Measurements from ENCODE around the gene ALDH1L2.

The ALDH1L2 gene

DNA sequence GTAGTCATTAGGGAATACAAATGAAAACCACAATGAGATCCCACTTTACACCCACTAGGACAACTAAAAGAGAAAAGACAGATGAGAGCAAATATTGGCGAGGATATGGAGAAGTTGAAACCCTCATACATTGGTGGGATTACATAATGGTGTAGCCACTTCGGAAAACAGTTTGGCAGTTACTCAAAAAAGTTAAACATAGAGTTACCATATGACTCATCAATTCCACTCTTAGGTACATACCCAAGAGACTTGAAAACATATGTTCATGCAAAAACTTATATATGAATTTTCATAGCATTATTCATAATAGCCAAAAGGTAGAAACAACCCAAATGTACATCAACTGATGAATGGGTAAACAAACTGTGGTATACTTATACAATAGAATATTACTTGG lies 27.1 kb downstream of the ALDH1L2 start:
- peaks cover 0 to 40% (median 0%) of the 10 kb centered on the region in 11 experiments; a peak in 2 of 22 replicates for H3K36me3 ChIP-seq
- H3K27ac ChIP-seq: no peak overlapping the region
- no peak for TF ChIP-seq Cebpa-rat (IDR thresholded peaks at IDR 0.05)
- no peak overlapping the region for H3K9ac ChIP-seq
- no peak overlapping the region for H3K4me3 ChIP-seq
- H3K4me1 ChIP-seq: peaks cover 0 to 4% (median 0%) of the 10 kb centered on the region in 10 experiments; a peak in 2 of 20 replicates
- H3K9me3 ChIP-seq (replicated peaks in 1 of 11): peaks cover 28 to 36% (median 33%) of the 10 kb centered on the region in 11 experiments
- H3K4me2 ChIP-seq: no peak overlapping the region
- H3K27me3 ChIP-seq: no peaks in the 10 kb centered on the region
- H4K20me1 ChIP-seq: no peaks in the 10 kb centered on the region

DNA sequence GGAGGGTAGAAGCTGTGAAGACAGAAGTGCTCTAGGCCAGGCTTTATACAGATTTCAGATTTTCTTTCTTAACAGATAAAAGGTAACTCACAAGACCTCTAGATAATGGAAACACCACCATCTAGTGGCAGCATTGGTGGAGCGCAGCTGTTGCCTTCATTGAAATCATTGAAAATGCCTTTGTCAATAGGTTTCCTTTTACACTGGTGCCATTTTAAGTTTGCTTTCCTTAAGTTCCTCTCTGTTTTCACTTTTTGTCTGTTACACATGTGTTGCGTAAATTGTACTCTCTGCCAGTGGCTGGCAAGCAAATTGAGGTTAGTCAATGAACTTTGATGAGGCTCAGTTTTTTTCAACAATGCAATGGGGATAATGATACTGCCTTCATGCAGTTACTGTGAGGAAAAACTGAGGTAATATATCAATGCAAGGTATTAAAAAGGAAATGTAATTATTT lies 31.1 kb downstream of the ALDH1L2 start:
- Histone ChIP-seq H3K27ac (no peak overlapping the region), H3K9me3 (replicated peaks in 1 of 11) (peaks cover 28 to 40% (median 33%) of the 10 kb centered on the region in 11 experiments), H3K4me3 (no peak overlapping the region), H4K20me1 (no peaks in the 10 kb centered on the region), H3K27me3 (no peaks in the 10 kb centered on the region), H3K36me3 (peaks cover 0 to 52% (median 0%) of the 10 kb centered on the region in 11 experiments; a peak in 2 of 22 replicates), H3K4me2 (peak overlapping the region in 1 of 11 experiments; percentile 42; a peak in 1 of 22 replicates), H3K4me1 (peaks cover 0 to 4% (median 0%) of the 10 kb centered on the region in 10 experiments; a peak in 2 of 20 replicates), H3K9ac (no peak overlapping the region)
- TF ChIP-seq Cebpa-rat (IDR thresholded peaks at IDR 0.05): no peak

GRCh38 chr12:105051981-105052380 lies 32.3 kb downstream of the ALDH1L2 start:
- H3K36me3 ChIP-seq: peaks cover 0 to 52% (median 0%) of the 10 kb centered on the region in 11 experiments; a peak in 3 of 22 replicates

GRCh38 chr12:105048315-105048714 lies 35.9 kb downstream of the ALDH1L2 start:
- Histone ChIP-seq H4K20me1 (no peaks in the 10 kb centered on the region), H3K27me3 (no peaks in the 10 kb centered on the region), H3K9me3 (replicated peaks in 1 of 11) (peaks cover 0 to 13% (median 0%) of the 10 kb centered on the region in 11 experiments; a peak in 7 of 22 replicates), H3K36me3 (peaks cover 0 to 36% (median 0%) of the 10 kb centered on the region in 11 experiments; a peak in 3 of 22 replicates), H3K9ac (no peak overlapping the region), H3K4me2 (no peak overlapping the region), H3K4me1 (peaks cover 0 to 2% (median 0%) of the 10 kb centered on the region in 10 experiments; a peak in 2 of 20 replicates), H3K4me3 (no peak overlapping the region), H3K27ac (no peak overlapping the region)
- no peak for TF ChIP-seq Cebpa-rat (IDR thresholded peaks at IDR 0.05)

More at GRCh38 chr12:105051981-105052380, 32.3 kb downstream of the ALDH1L2 start:
- H3K4me1 ChIP-seq: peaks cover 0 to 4% (median 0%) of the 10 kb centered on the region in 10 experiments; a peak in 2 of 20 replicates
- H3K9me3 ChIP-seq (replicated peaks in 1 of 11): peaks cover 23 to 36% (median 25%) of the 10 kb centered on the region in 11 experiments
- H3K4me2 ChIP-seq: no peak overlapping the region
- H4K20me1 ChIP-seq: no peaks in the 10 kb centered on the region
- no peaks in the 10 kb centered on the region for H3K27me3 ChIP-seq
- H3K9ac ChIP-seq: no peak overlapping the region
- no peak for TF ChIP-seq Cebpa-rat (IDR thresholded peaks at IDR 0.05)
- H3K27ac ChIP-seq: no peak overlapping the region
- H3K4me3 ChIP-seq: no peak overlapping the region

GRCh38 chr12:105047308-105047707 lies 37.0 kb downstream of the ALDH1L2 start:
- no peaks in the 10 kb centered on the region for H3K27me3 ChIP-seq
- peaks cover 0 to 36% (median 0%) of the 10 kb centered on the region in 11 experiments; a peak in 3 of 22 replicates for H3K36me3 ChIP-seq
- peaks cover 0 to 13% (median 0%) of the 10 kb centered on the region in 11 experiments; a peak in 7 of 22 replicates for H3K9me3 ChIP-seq (replicated peaks in 1 of 11)
- H3K27ac ChIP-seq: no peak overlapping the region
- H3K9ac ChIP-seq: no peak overlapping the region
- no peaks in the 10 kb centered on the region for H4K20me1 ChIP-seq
- TF ChIP-seq Cebpa-rat (IDR thresholded peaks at IDR 0.05): no peak
- no peak overlapping the region for H3K4me2 ChIP-seq
- H3K4me1 ChIP-seq: no peaks in the 10 kb centered on the region
- H3K4me3 ChIP-seq: no peak overlapping the region

DNA sequence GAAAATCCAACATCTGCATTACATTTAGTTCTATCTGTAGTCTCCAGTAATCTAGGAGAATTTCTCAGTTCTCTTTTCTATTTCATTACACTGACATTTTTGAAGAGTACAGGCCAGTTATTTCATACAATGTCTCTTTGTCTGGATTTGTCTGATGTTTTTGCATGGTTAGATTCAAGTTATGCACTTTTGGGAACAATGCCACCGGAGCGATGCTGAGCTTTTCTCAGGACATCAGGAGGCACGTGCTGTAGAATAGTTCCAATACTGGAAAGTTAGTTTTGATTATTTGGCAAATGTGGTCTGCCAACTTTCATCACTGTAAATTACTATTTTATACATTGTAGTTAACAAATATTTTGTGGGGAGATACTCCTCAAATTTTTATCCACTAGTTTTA lies 43.1 kb downstream of the ALDH1L2 start:
- H3K27me3 ChIP-seq: no peaks in the 10 kb centered on the region

GRCh38 chr12:105040476-105040875 lies 43.8 kb downstream of the ALDH1L2 start:
- Histone ChIP-seq H3K4me3 (no peak overlapping the region), H3K36me3 (no peaks in the 10 kb centered on the region; a peak in 2 of 22 replicates), H3K27me3 (no peaks in the 10 kb centered on the region)

More for the DNA sequence above, 43.1 kb downstream of the ALDH1L2 start:
- H3K4me2 ChIP-seq: no peak overlapping the region
- no peak for TF ChIP-seq Cebpa-rat (IDR thresholded peaks at IDR 0.05)
- no peaks in the 10 kb centered on the region; a peak in 2 of 22 replicates for H3K36me3 ChIP-seq
- H4K20me1 ChIP-seq: no peaks in the 10 kb centered on the region
- H3K4me3 ChIP-seq: no peak overlapping the region
- H3K4me1 ChIP-seq: peaks cover 0 to 10% (median 0%) of the 10 kb centered on the region in 10 experiments; a peak in 3 of 20 replicates
- no peak overlapping the region for H3K9ac ChIP-seq
- H3K27ac ChIP-seq: no peak overlapping the region
- no peaks in the 10 kb centered on the region for H3K9me3 ChIP-seq (replicated peaks in 1 of 11)

GRCh38 chr12:105036937-105037649 lies 47.2 kb downstream of the ALDH1L2 start:
- TF ChIP-seq Cebpa-rat (IDR thresholded peaks at IDR 0.05): no peak
- H3K9me3 ChIP-seq (replicated peaks in 1 of 11): no peaks in the 10 kb centered on the region

More at GRCh38 chr12:105040476-105040875, 43.8 kb downstream of the ALDH1L2 start:
- peaks cover 0 to 10% (median 0%) of the 10 kb centered on the region in 10 experiments; a peak in 3 of 20 replicates for H3K4me1 ChIP-seq
- H3K9ac ChIP-seq: no peak overlapping the region
- H3K9me3 ChIP-seq (replicated peaks in 1 of 11): no peaks in the 10 kb centered on the region
- H3K27ac ChIP-seq: no peak overlapping the region
- no peaks in the 10 kb centered on the region for H4K20me1 ChIP-seq
- H3K4me2 ChIP-seq: no peak overlapping the region
- no peak for TF ChIP-seq Cebpa-rat (IDR thresholded peaks at IDR 0.05)

GRCh38 chr12:105033851-105034250 lies 50.4 kb downstream of the ALDH1L2 start:
- Histone ChIP-seq H3K27me3 (no peaks in the 10 kb centered on the region), H4K20me1 (no peaks in the 10 kb centered on the region), H3K9me3 (replicated peaks in 1 of 11) (no peaks in the 10 kb centered on the region; a peak in 1 of 22 replicates), H3K36me3 (peaks cover 0 to 21% (median 0%) of the 10 kb centered on the region in 11 experiments; a peak in 2 of 22 replicates), H3K9ac (no peak overlapping the region), H3K4me1 (peaks cover 7 to 20% (median 8%) of the 10 kb centered on the region in 10 experiments; a peak in 16 of 20 replicates), H3K4me3 (no peak overlapping the region), H3K27ac (no peak overlapping the region), H3K4me2 (no peak overlapping the region)
- no peak for TF ChIP-seq Cebpa-rat (IDR thresholded peaks at IDR 0.05)

More at GRCh38 chr12:105036937-105037649, 47.2 kb downstream of the ALDH1L2 start:
- Histone ChIP-seq H3K4me3 (no peak overlapping the region), H3K27ac (no peak overlapping the region), H3K4me2 (no peak overlapping the region), H3K36me3 (peaks cover 0 to 8% (median 0%) of the 10 kb centered on the region in 11 experiments; a peak in 2 of 22 replicates), H3K9ac (no peak overlapping the region), H4K20me1 (no peaks in the 10 kb centered on the region), H3K4me1 (peaks cover 0 to 10% (median 0%) of the 10 kb centered on the region in 10 experiments; a peak in 3 of 20 replicates), H3K27me3 (no peaks in the 10 kb centered on the region)

Measured in BLaER1 treated with 17β-estradiol and CSF1 and Interleukin-3, amounts not matched to agents 10 nM and 100 nM (cell line).